HL-60/S4 (cell line): ENCODE data around the gene RBM18.

Experiments
- in situ Hi-C: fragments of 300-500 bp; cut with MboI; formaldehyde crosslinking; loops from 2 replicates; pipeline ENCODE4 v1.14.3; 2022; ENCODE audit warnings: low sequenced_read_pairs

The RBM18 gene

DNA sequence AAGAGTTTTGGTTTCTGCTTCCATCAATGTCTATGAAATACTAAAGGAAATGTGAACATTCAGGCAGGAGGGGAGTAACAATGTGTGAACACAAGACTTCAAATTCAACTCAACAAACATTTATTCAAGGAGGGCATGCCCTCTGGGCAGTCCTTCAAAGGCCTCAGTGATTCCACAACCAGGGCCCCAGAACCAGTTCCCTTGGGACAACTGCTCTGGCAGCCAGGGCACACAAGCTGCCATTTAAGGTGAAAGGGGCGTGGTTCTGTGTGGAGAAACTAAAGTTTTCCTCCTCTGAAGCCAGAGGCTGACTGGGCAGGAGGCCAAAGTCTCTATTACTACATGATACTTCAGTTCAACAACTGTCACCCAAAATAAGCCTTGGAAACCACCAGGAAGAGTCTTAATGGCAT, 3.2 kb downstream of the RBM18 start:
- in situ Hi-C loops, result no loop called here

DNA sequence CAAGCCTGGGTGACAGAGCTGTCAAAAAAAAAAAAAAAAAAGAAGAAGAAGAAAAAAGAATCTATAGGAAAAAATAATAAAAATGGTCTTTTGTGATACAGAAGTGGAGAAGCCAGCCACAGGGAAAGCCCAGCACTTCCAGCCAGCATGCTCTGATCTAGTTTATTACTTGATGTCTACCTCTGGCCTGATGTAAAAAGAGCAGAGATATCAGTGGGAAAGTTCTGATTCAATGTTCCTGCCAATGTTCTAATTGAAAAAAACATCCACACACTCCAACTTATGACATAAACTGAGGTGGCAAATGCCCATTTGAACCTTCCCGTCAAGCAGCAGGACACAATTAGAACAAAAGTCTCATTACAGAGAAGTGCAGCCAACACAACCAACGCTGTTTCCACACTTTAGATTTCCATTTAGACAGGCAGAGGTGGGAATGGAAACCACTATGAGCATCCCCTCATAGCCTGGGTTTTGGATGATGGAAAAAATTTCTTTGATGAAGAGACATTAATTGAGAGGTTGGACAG, 5.7 kb downstream of the RBM18 start:
- in situ Hi-C loops, result no loop called here

GRCh38 chr9:122256206-122256605, 8.4 kb downstream of the RBM18 start:
- in situ Hi-C loops, result no loop called here

DNA sequence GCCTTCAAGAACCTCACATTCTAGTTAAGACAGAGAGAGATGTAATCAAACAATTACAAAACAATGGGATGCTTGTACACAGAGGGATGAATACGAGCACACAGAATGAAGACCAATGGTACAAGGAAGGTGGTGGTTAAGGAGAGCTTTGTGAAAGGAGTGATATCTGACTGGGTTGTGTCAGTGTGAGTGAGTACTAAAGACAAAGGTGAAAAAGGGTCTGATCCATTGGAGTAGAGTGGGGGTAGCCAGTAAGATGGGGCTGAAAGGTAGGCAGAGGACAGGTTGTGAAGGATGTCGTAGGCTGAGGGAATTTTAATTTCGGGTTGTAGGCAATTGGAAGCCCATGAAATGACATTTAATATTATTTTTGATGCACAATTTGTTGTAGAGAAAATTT, 9.9 kb downstream of the RBM18 start:
- in situ Hi-C loops, result no loop called here

- in situ Hi-C loops, result no loop called here
Measured at GRCh38 chr9:122252796-122253195, 11.8 kb downstream of the RBM18 start.

GRCh38 chr9:122251351-122251750, 13.3 kb downstream of the RBM18 start:
- in situ Hi-C loops, result no loop called here

DNA sequence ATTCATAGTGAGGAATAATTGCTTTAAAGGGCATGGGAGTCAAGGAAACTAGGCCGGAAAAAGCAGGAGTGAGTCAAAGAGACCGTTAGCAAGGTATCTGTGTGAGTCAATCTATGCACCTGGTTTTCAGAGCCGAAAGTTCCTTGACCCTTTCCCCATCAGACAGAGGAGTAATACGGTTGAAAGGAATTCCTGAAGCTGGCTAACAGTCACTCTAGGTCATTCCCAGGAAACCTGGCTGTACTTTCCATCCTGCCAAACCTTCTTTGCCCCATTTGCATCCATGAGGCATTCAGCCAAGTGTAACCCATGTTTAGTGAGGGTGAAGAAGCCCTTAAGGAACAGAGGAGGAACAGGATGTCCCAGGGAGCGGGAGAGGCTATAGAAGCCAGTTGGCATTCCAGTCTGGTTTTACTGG, 16.2 kb downstream of the RBM18 start:
- in situ Hi-C loops, result no loop called here

GRCh38 chr9:122246666-122247065, 18.0 kb downstream of the RBM18 start:
- in situ Hi-C loops, result no loop called here

DNA sequence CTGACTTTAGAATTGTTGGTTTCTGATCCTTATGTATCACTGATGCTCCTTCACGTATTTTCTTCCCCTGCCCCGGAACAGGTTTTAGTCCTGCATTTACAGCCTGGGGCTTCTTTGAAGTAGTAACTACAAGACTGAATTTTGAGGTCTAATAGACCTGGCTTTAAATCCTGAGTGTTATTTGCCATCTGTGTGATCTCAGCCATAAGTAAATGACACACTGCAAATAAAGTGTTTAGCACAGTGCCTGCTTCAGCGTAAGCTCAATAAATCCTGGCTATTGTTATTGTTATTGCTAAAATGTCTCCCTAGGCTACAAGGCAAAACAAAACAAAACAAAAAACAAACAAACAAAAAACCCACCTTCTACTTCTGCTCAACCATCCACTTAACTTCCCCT, 20.3 kb downstream of the RBM18 start:
- in situ Hi-C loops, result no loop called here

GRCh38 chr9:122239722-122240121, 24.9 kb downstream of the RBM18 start:
- in situ Hi-C loops, result no loop called here

DNA sequence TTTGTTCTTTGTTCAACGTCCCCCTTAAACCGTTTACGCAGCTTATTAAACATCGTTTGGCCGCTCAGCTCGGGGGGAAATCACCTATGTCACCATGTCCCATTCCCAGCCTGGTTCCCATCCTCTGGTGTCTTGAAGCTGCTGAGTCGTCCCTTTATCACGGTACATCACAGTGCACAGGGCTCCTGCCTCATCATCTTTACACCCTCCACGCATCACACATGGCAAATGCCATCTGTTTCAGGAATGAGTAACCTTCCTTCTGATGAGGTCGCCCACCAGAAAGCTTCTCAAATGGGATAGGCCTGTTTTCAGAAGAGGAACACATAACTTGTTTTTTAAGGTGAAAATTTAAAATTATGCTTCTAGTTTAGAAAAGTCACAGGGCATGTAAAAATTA, 28.0 kb downstream of the RBM18 start:
- in situ Hi-C loops, result no loop called here

DNA sequence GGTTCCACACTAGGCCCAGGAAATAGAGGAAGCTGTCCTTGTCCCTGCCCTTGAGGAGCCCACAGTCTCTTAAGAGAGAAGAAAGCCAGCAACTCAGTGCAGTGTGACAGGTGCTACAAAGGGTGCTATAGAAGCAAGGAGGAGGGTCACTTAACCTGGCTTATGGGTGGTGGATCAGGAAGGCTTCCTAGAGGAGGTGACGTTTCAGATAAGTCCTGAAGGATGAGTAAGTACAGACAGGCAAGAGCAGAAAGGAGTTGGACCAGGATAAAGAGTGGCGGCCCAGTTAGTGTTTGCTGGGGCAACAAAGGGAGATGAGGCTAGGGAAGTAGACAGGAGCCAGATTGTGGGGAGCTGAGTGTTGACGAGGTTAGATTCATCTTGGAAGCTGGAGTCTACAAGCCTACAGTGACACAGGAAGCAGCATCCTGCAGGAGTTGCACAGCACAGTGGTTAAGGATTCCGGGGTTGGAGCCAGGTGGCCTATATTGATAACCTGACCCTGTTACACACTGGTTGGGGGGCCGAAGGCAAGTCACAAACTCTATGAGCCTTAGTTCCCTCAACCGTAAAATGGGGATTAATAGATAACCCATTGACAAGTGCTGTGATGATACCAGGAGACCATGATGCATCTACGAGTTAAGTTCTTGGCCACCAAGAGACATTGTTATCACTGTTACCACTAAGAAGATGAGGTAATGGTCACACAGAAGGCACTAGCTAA, 30.5 kb downstream of the RBM18 start:
- in situ Hi-C loops, result no loop called here

DNA sequence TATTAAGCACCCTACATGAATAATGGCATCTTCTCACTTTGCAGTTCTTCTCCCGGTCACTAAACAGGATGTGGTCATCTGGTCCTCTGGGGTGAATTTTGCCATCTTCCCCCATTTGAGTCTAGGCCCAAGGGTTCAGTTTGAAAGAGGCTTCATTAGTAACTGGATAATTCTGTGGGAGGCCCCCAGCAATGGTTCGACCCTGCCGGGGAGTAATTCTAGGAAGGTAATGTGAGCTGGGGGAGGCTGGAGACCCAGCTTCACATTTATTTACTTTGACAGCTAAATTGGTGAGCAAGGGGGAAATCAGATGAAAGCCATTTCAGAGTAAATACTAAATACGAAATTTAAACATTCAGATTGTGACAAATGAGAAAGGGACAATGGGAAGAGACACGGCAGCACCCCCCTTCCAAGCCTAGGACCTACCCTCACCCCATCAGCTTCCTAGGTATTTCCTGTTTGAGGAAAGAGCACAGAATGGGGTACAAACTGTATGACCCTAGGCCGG, 31.8 kb downstream of the RBM18 start:
- in situ Hi-C loops, result no loop called here

- in situ Hi-C loops, result no loop called here
Measured at GRCh38 chr9:122229485-122229837, 35.2 kb downstream of the RBM18 start.

DNA sequence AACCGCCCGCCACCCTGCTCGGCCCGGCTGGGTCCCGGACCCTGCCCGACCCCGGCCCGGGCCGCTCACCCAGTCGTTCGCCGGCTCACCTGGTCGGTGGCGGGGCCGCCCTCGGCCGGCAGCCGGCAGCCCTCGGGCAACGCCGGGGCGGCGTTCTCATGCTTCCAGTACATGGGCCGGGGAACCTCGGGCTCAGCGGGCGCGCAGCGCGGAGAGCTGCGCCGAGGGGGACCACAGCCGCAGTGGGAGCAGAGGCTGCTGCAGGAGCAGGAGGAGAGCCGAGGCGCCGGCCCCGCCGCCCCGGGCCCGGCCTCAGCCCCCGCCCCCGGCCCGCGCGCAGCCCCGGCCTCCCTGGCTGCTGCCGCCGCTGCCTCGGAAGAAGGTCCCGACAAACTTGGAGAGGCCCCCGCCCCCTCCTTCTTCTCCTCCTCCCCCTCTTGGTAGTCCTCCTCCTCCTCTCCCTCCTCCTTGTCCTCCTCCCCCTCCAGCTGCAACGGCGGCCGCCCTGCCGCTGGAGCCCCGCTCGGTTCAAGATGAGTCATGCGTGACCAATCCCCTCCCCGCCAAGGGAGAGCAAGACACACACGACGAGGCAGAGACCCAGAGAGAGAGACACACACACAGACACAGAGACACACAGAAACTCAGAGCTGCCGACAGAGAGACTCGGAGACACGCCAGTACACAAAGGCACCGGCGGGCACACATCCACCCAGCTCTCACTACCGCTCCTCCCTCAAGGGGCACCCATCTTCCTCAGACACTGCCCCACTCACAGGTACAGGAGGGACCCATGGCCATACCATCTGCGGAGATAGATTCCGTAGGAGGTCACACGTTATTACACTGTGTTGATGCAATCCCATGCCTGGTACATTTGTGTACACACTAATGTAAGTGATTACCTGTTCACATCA, 35.8 kb downstream of the RBM18 start, which contains the start of gene LHX6:
Gene LHX6, minus strand, starts transcription at position 390 of the 917 bp plus-strand sequence. Its CDS starts 217 bp downstream, at position 173.
- in situ Hi-C loops, result no loop called here

DNA sequence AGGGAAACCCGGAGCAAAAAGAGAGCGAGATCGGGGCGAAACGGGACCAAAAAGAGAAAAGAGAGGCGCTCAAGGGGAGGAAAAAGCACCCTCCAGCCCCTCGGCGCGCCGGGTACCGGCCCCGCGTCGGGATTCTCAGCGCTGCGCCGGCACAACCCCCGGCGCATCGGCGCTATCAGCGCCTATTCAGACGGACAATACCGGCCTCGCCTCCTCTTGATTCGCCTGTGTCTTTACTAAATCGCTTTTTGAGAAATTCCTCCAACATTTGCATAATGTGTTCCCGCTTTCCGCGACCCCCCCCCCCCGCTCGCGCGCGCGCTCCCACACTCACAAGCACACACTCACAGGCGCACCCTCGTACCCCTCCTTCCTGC, 36.5 kb downstream of the RBM18 start:
- in situ Hi-C loops, result no loop called here

- in situ Hi-C loops, result no loop called here
Measured at GRCh38 chr9:122227575-122227900, 37.1 kb downstream of the RBM18 start.

DNA sequence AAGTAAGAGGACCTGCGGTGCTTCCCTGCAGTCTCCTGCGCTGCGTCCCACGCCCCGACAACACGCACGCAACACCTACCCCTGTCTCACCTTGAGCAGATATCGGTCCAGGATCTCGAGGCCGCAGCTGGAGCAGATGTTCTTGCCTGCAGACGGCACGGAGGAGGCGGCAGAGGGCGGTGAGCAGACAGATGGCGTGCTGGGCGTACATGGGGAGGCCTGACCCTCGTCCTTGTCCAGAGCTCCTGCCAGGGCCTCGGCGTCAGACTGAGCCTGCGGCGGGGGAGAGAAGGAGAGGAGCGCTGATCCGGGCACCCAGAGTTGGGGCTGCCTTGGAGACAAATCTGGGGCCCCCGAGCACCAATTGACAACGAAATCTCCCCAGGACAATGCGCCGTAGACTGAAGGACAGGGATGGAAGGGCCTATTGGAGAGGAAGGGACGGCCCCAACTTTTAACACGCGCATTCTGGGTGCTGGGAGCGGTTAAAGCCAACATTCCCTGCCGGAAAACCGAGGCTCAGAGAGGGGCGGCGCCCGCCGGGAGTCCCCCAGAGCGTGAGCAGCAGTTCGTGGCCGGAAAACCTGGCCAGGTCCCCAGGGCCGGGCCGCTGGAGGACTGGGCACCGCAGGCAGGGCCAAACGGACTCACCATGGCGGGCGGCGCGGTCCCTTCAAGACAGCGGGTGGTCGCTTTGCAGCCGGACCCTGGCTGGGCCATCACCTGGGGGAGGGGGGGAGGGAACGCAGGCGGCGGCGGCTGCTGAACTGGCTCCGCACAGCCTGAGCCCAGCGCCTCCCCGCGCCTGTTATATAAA, 37.7 kb downstream of the RBM18 start:
- in situ Hi-C loops, result no loop called here

- in situ Hi-C loops, result no loop called here
Measured at GRCh38 chr9:122226142-122226757, 38.4 kb downstream of the RBM18 start.

DNA sequence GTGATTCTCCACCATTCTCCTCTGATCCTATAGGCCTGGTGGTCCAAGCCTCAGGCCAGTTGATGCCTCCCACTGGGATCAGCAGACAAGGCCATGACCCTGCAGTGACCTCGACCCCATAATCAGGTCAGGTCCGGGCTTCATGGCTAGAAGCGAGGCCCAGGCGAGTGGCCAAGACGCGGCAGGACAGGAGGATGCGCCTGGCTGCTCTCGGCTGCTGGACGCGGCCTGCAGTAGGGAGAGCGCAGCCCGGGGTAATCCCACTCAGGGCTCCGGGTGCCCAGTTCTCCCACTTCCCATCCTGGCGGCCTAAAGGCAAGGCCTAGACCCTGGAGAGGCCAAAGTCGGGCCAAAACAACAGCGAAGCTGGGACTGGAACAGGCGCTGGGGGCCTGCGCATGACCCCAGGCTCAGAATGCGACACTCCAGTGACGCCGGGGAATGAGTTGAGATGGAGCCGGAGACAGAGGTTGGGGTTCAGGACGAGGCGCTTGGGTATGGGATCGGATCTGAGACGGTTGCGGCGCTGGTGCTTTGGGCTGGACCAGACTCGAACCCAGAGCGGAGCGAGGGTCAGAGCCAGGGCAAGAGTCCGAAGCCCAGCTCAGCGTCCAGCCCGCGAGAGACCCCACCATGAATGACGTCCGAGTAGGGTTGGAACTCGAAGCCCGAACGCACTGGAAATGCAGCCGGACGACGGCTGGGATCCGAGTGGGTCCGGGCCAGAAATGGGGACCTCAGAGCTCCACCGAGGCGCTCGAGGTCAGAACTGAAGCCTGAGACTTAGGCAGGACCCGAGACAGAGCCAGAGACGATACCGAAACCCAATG, 39.1 kb downstream of the RBM18 start:
- in situ Hi-C loops, result no loop called here
